Osteoblast (primary cell): ENCODE measurements around the gene ESD. TPM values are rescaled to one million over a fixed set of nuclear protein-coding genes. Genes with fewer than 3 reads are reported as not detected.

Experiments used
- DNase-seq: peaks from one replicate; pipeline ENCODE4 v3.0.0; 2011; ENCODE audit warnings: low spot score, mixed read lengths; ENCODE audit not compliant: insufficient read length; ENCODE audit errors: missing footprints
- H2AFZ ChIP-seq: 2 replicates; pipeline ENCODE4 v1.6.0; 2011; ENCODE audit warnings: mild to moderate bottlenecking, low read length
- H3K27ac ChIP-seq: 2 replicates; pipeline ENCODE4 v1.5.1; 2011; ENCODE audit warnings: mild to moderate bottlenecking, low read depth, low read length, moderate library complexity
- H3K27me3 ChIP-seq: 2 replicates; pipeline ENCODE4 v1.6.0; 2012; ENCODE audit warnings: mild to moderate bottlenecking, control low read depth, inconsistent platforms, low read length, moderate library complexity; ENCODE audit not compliant: insufficient read depth
- H3K36me3 ChIP-seq: 2 replicates; pipeline ENCODE4 v1.5.1; 2011; ENCODE audit warnings: mild to moderate bottlenecking, low read length, control low read depth, moderate library complexity; ENCODE audit not compliant: insufficient read depth
- H3K4me1 ChIP-seq: 2 replicates; pipeline ENCODE4 v1.5.1; 2011; ENCODE audit warnings: mild to moderate bottlenecking, low read length, control low read depth, moderate library complexity; ENCODE audit not compliant: insufficient read depth
- H3K4me2 ChIP-seq: 2 replicates; pipeline ENCODE4 v1.6.0; 2011; ENCODE audit warnings: mild to moderate bottlenecking, low read length; ENCODE audit not compliant: insufficient read depth
- H3K4me3 ChIP-seq: fragments of 200-600 bp; sonication (generic); 3 replicates; pipeline ENCODE4 v1.5.1; 2012; ENCODE audit warnings: mild to moderate bottlenecking, low read length, inconsistent platforms; ENCODE audit not compliant: insufficient read depth
- H3K79me2 ChIP-seq: 2 replicates; pipeline ENCODE4 v1.6.0; 2012; ENCODE audit warnings: mild to moderate bottlenecking, low read length, control low read depth, inconsistent platforms; ENCODE audit not compliant: insufficient read depth
- H3K9me3 ChIP-seq: 2 replicates; pipeline ENCODE4 v1.5.1; 2011; ENCODE audit warnings: low read depth, low read length, control low read depth
- H4K20me1 ChIP-seq: 2 replicates; pipeline ENCODE4 v1.6.0; 2012; ENCODE audit warnings: mild to moderate bottlenecking, low read length, control low read depth; ENCODE audit not compliant: insufficient read depth
- CTCF ChIP-seq: IDR thresholded peaks from 2 replicates; pipeline ENCODE4 v1.5.1; 2011; ENCODE audit warnings: mild to moderate bottlenecking, low read depth, low read length, moderate library complexity; ENCODE audit errors: extremely low read depth
- total RNA-seq: library from RNA; depleted of rRNA; stranded (reverse); fragments of >200 nt; gene quantifications from 2 replicates; pipeline ENCODE4 v1.2.3, GENCODE V29; 2012

The ESD gene
- total RNA-seq: 130 and 141 TPM in 2 replicates

GRCh38 chr13:46796515-46797474 is at the start of gene ESD:
ESD (minus strand) TSS chr13:46797161; CDS start chr13:46791413, 5,748 bp downstream.
- peak; percentile 94 for DNase-seq
- no peaks in the 10 kb centered on the region for H3K36me3 ChIP-seq
- H4K20me1 ChIP-seq: peaks cover 3% of the 10 kb centered on the region
- no peaks in the 10 kb centered on the region for H3K9me3 ChIP-seq
- H2AFZ ChIP-seq: peak within 1 kb of the TSS; percentile 99
- H3K79me2 ChIP-seq: peaks cover 41% of the 10 kb centered on the region
- H3K4me1 ChIP-seq: peaks cover 23% of the 10 kb centered on the region
- TF ChIP-seq CTCF: no peak
- H3K27me3 ChIP-seq: no peaks in the 10 kb centered on the region
- H3K4me2 ChIP-seq: peak within 1 kb of the TSS; percentile 96
- peak within 1 kb of the TSS; percentile 93 for H3K27ac ChIP-seq
- H3K4me3 ChIP-seq: peak within 1 kb of the TSS; percentile 91

- no peaks in the 10 kb centered on the region for H3K79me2 ChIP-seq
- H3K4me3 ChIP-seq: no peak overlapping the region
- H3K27me3 ChIP-seq: peaks cover 3% of the 10 kb centered on the region
- no peaks in the 10 kb centered on the region for H3K36me3 ChIP-seq
- H3K4me1 ChIP-seq: no peaks in the 10 kb centered on the region
- TF ChIP-seq CTCF: no peak
- no peak overlapping the region for H3K4me2 ChIP-seq
- H3K9me3 ChIP-seq: no peaks in the 10 kb centered on the region
- no peak overlapping the region for H3K27ac ChIP-seq
- H2AFZ ChIP-seq: no peak overlapping the region
- DNase-seq: no peak
- H4K20me1 ChIP-seq: no peaks in the 10 kb centered on the region
Observed at GRCh38 chr13:46846726-46847125, 49.8 kb upstream of the ESD start.

- no peaks in the 10 kb centered on the region for H3K27me3 ChIP-seq
- H3K9me3 ChIP-seq: no peaks in the 10 kb centered on the region
- no peak overlapping the region for H3K4me3 ChIP-seq
- no peaks in the 10 kb centered on the region for H4K20me1 ChIP-seq
- no peak overlapping the region for H3K4me2 ChIP-seq
- no peak for TF ChIP-seq CTCF
- no peaks in the 10 kb centered on the region for H3K36me3 ChIP-seq
- DNase-seq: no peak
- H3K79me2 ChIP-seq: no peaks in the 10 kb centered on the region
- H3K27ac ChIP-seq: no peak overlapping the region
- no peaks in the 10 kb centered on the region for H3K4me1 ChIP-seq
- H2AFZ ChIP-seq: no peak overlapping the region
Observed at GRCh38 chr13:46845146-46845545, 48.2 kb upstream of the ESD start.

- no peak overlapping the region for H3K27ac ChIP-seq
- H2AFZ ChIP-seq: no peak overlapping the region
- no peaks in the 10 kb centered on the region for H3K79me2 ChIP-seq
- H3K36me3 ChIP-seq: no peaks in the 10 kb centered on the region
- TF ChIP-seq CTCF: no peak
- no peaks in the 10 kb centered on the region for H3K4me1 ChIP-seq
- no peak overlapping the region for H3K4me2 ChIP-seq
- DNase-seq: no peak
- no peaks in the 10 kb centered on the region for H3K9me3 ChIP-seq
- H3K27me3 ChIP-seq: no peaks in the 10 kb centered on the region
- H4K20me1 ChIP-seq: no peaks in the 10 kb centered on the region
- H3K4me3 ChIP-seq: no peak overlapping the region
Observed at GRCh38 chr13:46844431-46844830, 47.5 kb upstream of the ESD start.
